T-helper 2 cell treated with Interferon-gamma antibody and Interleukin-4, amounts not matched to agents 5 μg/mL and 100 μg/mL, for 36 hours (primary cell): ENCODE results near the gene SH3BP4.

Source experiments
- DNase-seq: peaks from one replicate; pipeline ENCODE4 v3.0.0; 2021; ENCODE audit warnings: low spot score
- H3K27ac Mint-ChIP-seq: one replicate; pipeline ENCODE4 v1.8.0; 2021; ENCODE audit warnings: mild to moderate bottlenecking, mixed read lengths
- H3K27me3 Mint-ChIP-seq: one replicate; pipeline ENCODE4 v1.8.0; 2021; ENCODE audit warnings: low read depth, mixed read lengths
- H3K36me3 Mint-ChIP-seq: one replicate; pipeline ENCODE4 v1.8.0; 2021; ENCODE audit warnings: low read depth, mixed read lengths
- H3K4me1 Mint-ChIP-seq: one replicate; pipeline ENCODE4 v1.8.0; 2021; ENCODE audit warnings: low read depth, mixed read lengths
- H3K4me3 Mint-ChIP-seq: one replicate; pipeline ENCODE4 v1.8.0; 2022; ENCODE audit warnings: mild to moderate bottlenecking, moderate library complexity, mixed read lengths
- H3K9me3 Mint-ChIP-seq: one replicate; pipeline ENCODE4 v1.8.0; 2021; ENCODE audit warnings: mixed read lengths

Gene SH3BP4

GRCh38 chr2:235041918-235042575 is 90.2 kb downstream of the SH3BP4 start:
- Mint-ChIP-seq H3K4me3 (no peak overlapping the region), H3K36me3 (no peaks in the 10 kb centered on the region), H3K9me3 (no peaks in the 10 kb centered on the region), H3K27ac (no peak overlapping the region), H3K4me1 (peaks cover 6% of the 10 kb centered on the region), H3K27me3 (peaks cover 2% of the 10 kb centered on the region)
- DNase-seq: no peak

GRCh38 chr2:235042576-235043515 is 91.0 kb downstream of the SH3BP4 start:
- H3K4me1 Mint-ChIP-seq: peaks cover 6% of the 10 kb centered on the region
- H3K36me3 Mint-ChIP-seq: no peaks in the 10 kb centered on the region
- peaks cover 2% of the 10 kb centered on the region for H3K27me3 Mint-ChIP-seq
- H3K9me3 Mint-ChIP-seq: no peaks in the 10 kb centered on the region
- no peak overlapping the region for H3K27ac Mint-ChIP-seq
- DNase-seq: no peak
- no peak overlapping the region for H3K4me3 Mint-ChIP-seq

GRCh38 chr2:235043762-235044500 is 92.1 kb downstream of the SH3BP4 start:
- H3K4me3 Mint-ChIP-seq: no peak overlapping the region

GRCh38 chr2:235044501-235045271 is 92.9 kb downstream of the SH3BP4 start:
- no peak overlapping the region for H3K27ac Mint-ChIP-seq
- H3K36me3 Mint-ChIP-seq: no peaks in the 10 kb centered on the region
- H3K9me3 Mint-ChIP-seq: no peaks in the 10 kb centered on the region
- H3K4me3 Mint-ChIP-seq: no peak overlapping the region
- no peak for DNase-seq
- H3K27me3 Mint-ChIP-seq: peaks cover 2% of the 10 kb centered on the region
- H3K4me1 Mint-ChIP-seq: peaks cover 6% of the 10 kb centered on the region

More at GRCh38 chr2:235043762-235044500, 92.1 kb downstream of the SH3BP4 start:
- no peaks in the 10 kb centered on the region for H3K9me3 Mint-ChIP-seq
- H3K27ac Mint-ChIP-seq: no peak overlapping the region
- H3K4me1 Mint-ChIP-seq: peaks cover 6% of the 10 kb centered on the region
- H3K36me3 Mint-ChIP-seq: no peaks in the 10 kb centered on the region
- DNase-seq: no peak
- peaks cover 2% of the 10 kb centered on the region for H3K27me3 Mint-ChIP-seq

GRCh38 chr2:235045336-235045972 is 93.6 kb downstream of the SH3BP4 start:
- peak overlapping the region; percentile 29 for H3K4me3 Mint-ChIP-seq
- H3K27me3 Mint-ChIP-seq: peaks cover 2% of the 10 kb centered on the region
- no peaks in the 10 kb centered on the region for H3K36me3 Mint-ChIP-seq
- no peak overlapping the region for H3K27ac Mint-ChIP-seq
- DNase-seq: no peak
- no peaks in the 10 kb centered on the region for H3K9me3 Mint-ChIP-seq
- H3K4me1 Mint-ChIP-seq: peaks cover 6% of the 10 kb centered on the region

- Mint-ChIP-seq H3K9me3 (no peaks in the 10 kb centered on the region), H3K27ac (no peak overlapping the region), H3K4me3 (no peak overlapping the region), H3K27me3 (peaks cover 2% of the 10 kb centered on the region), H3K36me3 (no peaks in the 10 kb centered on the region), H3K4me1 (peaks cover 6% of the 10 kb centered on the region)
- no peak for DNase-seq
Measured at GRCh38 chr2:235045973-235046343, 94.1 kb downstream of the SH3BP4 start.

GRCh38 chr2:235046589-235046988 is 94.8 kb downstream of the SH3BP4 start:
- DNase-seq: no peak
- Mint-ChIP-seq H3K4me3 (no peak overlapping the region), H3K27me3 (peaks cover 2% of the 10 kb centered on the region), H3K9me3 (no peaks in the 10 kb centered on the region), H3K4me1 (peaks cover 6% of the 10 kb centered on the region), H3K27ac (no peak overlapping the region), H3K36me3 (no peaks in the 10 kb centered on the region)

- no peak overlapping the region for H3K4me3 Mint-ChIP-seq
- H3K27me3 Mint-ChIP-seq: peaks cover 2% of the 10 kb centered on the region
- no peak overlapping the region for H3K27ac Mint-ChIP-seq
Measured at GRCh38 chr2:235047171-235048160, 95.6 kb downstream of the SH3BP4 start.

GRCh38 chr2:235048549-235048948 is 96.7 kb downstream of the SH3BP4 start:
- Mint-ChIP-seq H3K36me3 (no peaks in the 10 kb centered on the region), H3K27me3 (peaks cover 2% of the 10 kb centered on the region), H3K27ac (no peak overlapping the region), H3K4me3 (no peak overlapping the region), H3K4me1 (peaks cover 6% of the 10 kb centered on the region), H3K9me3 (no peaks in the 10 kb centered on the region)
- no peak for DNase-seq

More at GRCh38 chr2:235047171-235048160, 95.6 kb downstream of the SH3BP4 start:
- Mint-ChIP-seq H3K9me3 (no peaks in the 10 kb centered on the region), H3K36me3 (no peaks in the 10 kb centered on the region), H3K4me1 (peaks cover 6% of the 10 kb centered on the region)
- no peak for DNase-seq

- Mint-ChIP-seq H3K27ac (no peak overlapping the region), H3K27me3 (peaks cover 2% of the 10 kb centered on the region), H3K4me1 (peaks cover 6% of the 10 kb centered on the region), H3K36me3 (no peaks in the 10 kb centered on the region), H3K4me3 (no peak overlapping the region), H3K9me3 (no peaks in the 10 kb centered on the region)
- no peak for DNase-seq
Measured at GRCh38 chr2:235049069-235049468, 97.3 kb downstream of the SH3BP4 start.

- H3K36me3 Mint-ChIP-seq: no peaks in the 10 kb centered on the region
- H3K9me3 Mint-ChIP-seq: no peaks in the 10 kb centered on the region
- no peak overlapping the region for H3K4me3 Mint-ChIP-seq
- H3K27me3 Mint-ChIP-seq: peaks cover 2% of the 10 kb centered on the region
- no peak for DNase-seq
- H3K4me1 Mint-ChIP-seq: peaks cover 6% of the 10 kb centered on the region
- H3K27ac Mint-ChIP-seq: no peak overlapping the region
Measured at GRCh38 chr2:235049719-235050118, 97.9 kb downstream of the SH3BP4 start.

GRCh38 chr2:235050980-235051351 is 99.1 kb downstream of the SH3BP4 start:
- Mint-ChIP-seq H3K4me1 (no peaks in the 10 kb centered on the region), H3K27me3 (peaks cover 2% of the 10 kb centered on the region), H3K9me3 (no peaks in the 10 kb centered on the region), H3K27ac (no peak overlapping the region), H3K36me3 (no peaks in the 10 kb centered on the region), H3K4me3 (no peak overlapping the region)
- no peak for DNase-seq
